EH (cell line): ENCODE data around the gene DCAF7.

Source experiments
- DNase-seq: peaks from one replicate; pipeline ENCODE4 v3.0.0-alpha.2; 2015; ENCODE audit warnings: low read depth

The DCAF7 gene, protein sequence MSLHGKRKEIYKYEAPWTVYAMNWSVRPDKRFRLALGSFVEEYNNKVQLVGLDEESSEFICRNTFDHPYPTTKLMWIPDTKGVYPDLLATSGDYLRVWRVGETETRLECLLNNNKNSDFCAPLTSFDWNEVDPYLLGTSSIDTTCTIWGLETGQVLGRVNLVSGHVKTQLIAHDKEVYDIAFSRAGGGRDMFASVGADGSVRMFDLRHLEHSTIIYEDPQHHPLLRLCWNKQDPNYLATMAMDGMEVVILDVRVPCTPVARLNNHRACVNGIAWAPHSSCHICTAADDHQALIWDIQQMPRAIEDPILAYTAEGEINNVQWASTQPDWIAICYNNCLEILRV

DNA sequence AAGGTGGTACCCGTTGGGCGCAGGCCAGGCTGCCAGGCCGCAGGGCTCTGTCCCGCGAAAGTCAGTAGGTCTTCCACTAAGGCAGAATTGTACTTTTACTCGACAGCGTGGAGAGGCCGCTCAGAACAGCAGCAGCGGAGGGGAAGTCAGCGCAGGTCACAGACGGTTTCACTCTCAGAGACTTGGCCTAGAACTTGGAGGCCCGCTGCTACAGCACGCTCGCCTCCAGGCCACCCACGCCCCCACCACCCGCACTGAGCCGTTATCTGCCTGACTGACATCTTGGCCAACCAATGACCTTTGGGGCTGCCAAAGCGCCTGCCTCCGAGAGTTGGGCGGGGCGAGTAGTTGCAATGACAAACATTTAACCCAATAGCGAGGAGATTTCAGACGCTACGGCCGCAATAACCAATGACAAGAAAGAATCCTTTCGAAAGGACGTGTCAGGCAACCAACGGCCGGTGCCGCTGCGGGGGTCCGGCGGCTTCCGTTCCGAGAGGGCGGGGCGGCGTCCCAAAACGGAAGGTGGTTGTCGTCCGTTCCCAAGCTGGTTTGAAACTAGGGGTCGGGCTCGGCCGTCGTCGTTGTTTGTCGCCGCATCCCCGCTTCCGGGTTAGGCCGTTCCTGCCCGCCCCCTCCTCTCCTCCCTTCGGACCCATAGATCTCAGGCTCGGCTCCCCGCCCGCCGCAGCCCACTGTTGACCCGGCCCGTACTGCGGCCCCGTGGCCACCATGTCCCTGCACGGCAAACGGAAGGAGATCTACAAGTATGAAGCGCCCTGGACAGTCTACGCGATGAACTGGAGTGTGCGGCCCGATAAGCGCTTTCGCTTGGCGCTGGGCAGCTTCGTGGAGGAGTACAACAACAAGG is at the start of gene DCAF7:
TSS of gene DCAF7 (plus strand) at position 532 of the 871 bp plus-strand sequence. CDS start at position 733, 201 bp downstream.
- peak; percentile 100 for DNase-seq

GRCh38 chr17:63500543-63501390 is 49.5 kb upstream of the DCAF7 start:
- DNase-seq = no peak

GRCh38 chr17:63503341-63503705 is 47.0 kb upstream of the DCAF7 start:
- no peak for DNase-seq

- DNase-seq = no peak
Observed at GRCh38 chr17:63504261-63504660, 46.0 kb upstream of the DCAF7 start.

DNA sequence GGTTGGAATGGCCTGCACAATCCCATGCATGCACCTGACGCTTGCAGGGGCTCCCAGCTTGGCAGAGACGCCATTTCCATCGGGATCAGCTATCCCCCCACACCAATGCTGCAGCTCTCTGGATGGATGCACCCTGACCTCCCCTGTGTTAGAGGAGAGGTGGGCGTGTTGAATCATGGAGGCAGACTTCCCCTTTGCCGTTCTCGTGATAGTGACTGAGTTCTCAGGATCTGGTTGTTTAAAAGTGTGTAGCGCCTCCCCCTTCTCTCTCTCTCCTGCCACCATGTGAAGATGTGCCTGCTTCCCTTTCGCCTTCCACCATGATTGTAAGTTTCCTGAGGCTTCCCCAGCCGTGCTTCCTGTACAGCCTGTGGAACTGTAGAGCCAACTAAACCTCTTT is 44.9 kb upstream of the DCAF7 start:
- DNase-seq = no peak

GRCh38 chr17:63506627-63507026 is 43.6 kb upstream of the DCAF7 start:
- DNase-seq = no peak

DNA sequence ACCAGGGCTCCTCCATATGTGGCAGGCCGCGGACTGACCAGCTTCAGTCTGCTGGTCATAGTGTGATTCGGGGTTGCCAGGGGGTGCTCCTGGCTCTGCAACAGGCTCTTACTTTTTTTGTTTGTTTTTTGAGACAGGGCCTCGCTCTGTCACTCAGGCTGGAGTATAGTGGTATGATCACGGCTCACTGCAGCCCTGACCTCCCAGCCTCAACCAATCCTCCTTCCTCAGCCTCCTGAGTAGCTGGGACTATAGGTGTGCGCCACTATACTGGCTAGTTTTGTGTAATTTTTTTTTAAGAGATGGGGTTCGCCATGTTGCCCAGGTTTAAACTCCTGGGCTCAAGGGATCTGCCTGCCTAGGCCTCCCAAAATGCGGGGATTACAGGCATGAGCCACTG is 38.9 kb upstream of the DCAF7 start:
- DNase-seq = no peak

DNA sequence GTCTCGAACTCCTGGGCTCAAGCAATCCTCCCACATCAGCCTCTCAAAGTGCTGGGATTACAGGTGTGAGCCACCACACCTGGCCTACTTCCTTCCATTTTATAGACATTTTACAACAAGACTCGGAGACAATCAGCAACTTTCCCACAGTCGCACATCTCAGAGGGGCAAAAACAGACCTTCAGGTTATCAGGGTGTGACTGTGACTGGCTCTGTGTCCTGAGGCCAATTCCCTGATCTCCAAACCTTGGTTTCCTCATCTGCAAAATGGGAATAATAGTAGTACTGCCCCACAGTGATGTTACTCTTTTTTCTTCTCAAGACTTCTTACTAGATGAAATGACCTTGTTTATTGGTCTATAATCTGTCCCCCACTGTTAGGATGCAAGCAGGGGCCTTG is 37.9 kb upstream of the DCAF7 start:
- DNase-seq = no peak

- DNase-seq = no peak
Observed at GRCh38 chr17:63512896-63513644, 37.2 kb upstream of the DCAF7 start.

GRCh38 chr17:63514477-63514876 is 35.8 kb upstream of the DCAF7 start:
- DNase-seq = no peak

- DNase-seq = no peak
Observed at GRCh38 chr17:63514974-63515373, 35.3 kb upstream of the DCAF7 start.

DNA sequence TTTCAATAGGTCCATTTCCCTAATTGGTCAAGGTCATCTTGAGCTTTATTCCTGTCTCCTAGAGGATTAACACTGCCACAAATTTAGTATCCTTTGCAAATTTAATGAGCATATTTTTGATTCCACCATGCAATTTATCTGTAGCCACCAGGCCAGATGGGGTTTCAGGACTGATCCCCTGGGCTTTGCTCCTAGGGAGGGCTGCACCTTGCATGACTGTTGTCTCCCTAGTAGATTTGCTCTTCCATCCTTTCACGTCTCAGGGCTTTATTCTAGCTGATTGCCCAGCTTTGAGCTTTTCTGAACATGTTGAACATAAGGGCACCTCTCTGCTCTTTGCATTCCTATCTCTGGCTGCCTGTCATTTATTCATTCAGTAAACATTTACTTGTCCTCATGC is 34.9 kb upstream of the DCAF7 start:
- no peak for DNase-seq

- peak; percentile 80 for DNase-seq
Observed at GRCh38 chr17:63516910-63517824, 33.1 kb upstream of the DCAF7 start.

DNA sequence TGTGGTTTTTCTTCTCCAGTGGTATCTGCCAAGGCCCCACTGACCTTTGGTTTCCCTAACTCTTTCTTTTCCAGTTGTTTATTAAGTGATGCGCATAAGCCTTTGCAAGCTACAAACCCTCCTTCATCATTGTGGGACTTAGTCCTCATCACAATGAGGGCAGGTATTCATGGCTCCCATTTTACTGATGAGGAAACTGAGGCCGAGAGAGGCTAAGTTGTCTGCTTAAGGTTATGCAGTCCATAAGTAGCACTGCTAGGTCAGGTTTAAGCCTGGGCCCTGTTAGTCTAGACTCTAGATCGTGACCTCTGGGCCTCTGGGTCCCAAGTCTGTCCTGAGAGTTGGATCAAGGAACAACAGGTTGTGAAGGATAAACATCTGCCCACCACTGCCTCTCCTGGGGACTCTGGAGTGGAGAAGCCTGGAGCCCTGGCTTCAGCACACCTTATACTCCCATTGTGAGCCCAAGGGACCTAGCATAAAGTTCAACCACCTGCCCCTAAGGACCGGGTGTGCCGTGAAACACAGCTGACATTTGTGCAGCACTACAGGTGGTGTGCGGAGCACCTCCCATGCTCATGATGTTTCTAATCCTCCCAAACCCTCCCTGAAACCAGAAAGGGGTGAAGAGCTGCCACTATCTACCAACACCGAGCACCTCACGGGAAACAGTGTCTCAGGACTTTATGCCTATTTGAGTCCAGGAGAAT is 32.3 kb upstream of the DCAF7 start:
- DNase-seq = no peak

- DNase-seq = no peak
Observed at GRCh38 chr17:63519116-63519881, 31.0 kb upstream of the DCAF7 start.

- no peak for DNase-seq
Observed at GRCh38 chr17:63519972-63520882, 30.1 kb upstream of the DCAF7 start.

GRCh38 chr17:63523253-63523855 is 26.9 kb upstream of the DCAF7 start, which contains the start of gene KCNH6:
TSS of gene KCNH6 (plus strand) at chr17:63523358. CDS start at chr17:63523414, 56 bp downstream.
- no peak for DNase-seq
